ENCODE measurements around the gene TRPM7. TPM values are rescaled to one million over a fixed set of nuclear protein-coding genes. Genes with fewer than 3 reads are reported as not detected.

Gene TRPM7
- total and polyA plus RNA-seq, 2 of the 8 experiments (the other 6 are each of a cell fraction or from before 2014, with no cell fraction given): 7.5 to 33.2 TPM

DNA sequence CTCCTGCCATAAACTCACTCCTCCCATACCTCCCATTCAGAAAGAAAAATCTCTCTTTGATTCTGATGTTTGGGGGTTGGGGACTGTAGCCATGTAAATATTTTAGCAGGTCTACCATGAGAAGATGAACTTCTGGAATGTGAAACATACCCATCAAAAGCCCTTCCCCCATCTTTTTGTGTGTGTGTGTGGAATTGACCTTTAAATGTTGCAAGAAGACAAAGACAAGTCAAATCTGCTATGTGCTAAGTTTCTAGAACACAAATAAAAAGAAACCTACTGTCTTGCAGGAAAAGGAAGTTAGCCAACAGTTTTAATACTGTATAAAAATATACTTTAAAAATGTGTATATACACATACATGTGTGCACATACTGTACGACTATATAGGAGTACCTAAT is 110.4 kb downstream of the TRPM7 start:
- Histone ChIP-seq H3K36me3 (ENCODE audit: control insufficient read depth in 2 of 4, insufficient read depth in 4 of 4, low read length in 3 of 4) (peaks cover 0 to 53% (median 22%) of the 10 kb centered on the region in 4 experiments; a peak in 6 of 8 replicates), H2BK120ac (replicated peaks; ENCODE audit: low read depth, low read length) (no peak overlapping the region), H3K4me1 (replicated peaks in 1 of 4; ENCODE audit: control insufficient read depth in 3 of 4, insufficient read depth in 4 of 4, low read length in 3 of 4) (no peaks in the 10 kb centered on the region), H4K5ac (ENCODE audit: insufficient read length, low read depth, low read length) (no peak overlapping the region), H3K4ac (replicated peaks; ENCODE audit: insufficient read length, low read depth, low read length) (no peak overlapping the region), H3K9ac (replicated peaks in 1 of 4; ENCODE audit: extremely low read depth in 1 of 4, low read depth in 3 of 4, low read length in 3 of 4) (no peak overlapping the region), H3K14ac (ENCODE audit: insufficient read length) (no peak overlapping the region), H3K4me2 (ENCODE audit: insufficient read depth in 1 of 2, low read depth in 2 of 2, low read length in 2 of 2) (no peak overlapping the region), H4K20me1 (replicated peaks in 1 of 2; ENCODE audit: control insufficient read depth in 1 of 2, insufficient read depth in 2 of 2, low read length in 2 of 2) (no peaks in the 10 kb centered on the region), H2BK20ac (ENCODE audit: low read length) (no peak overlapping the region), H3K27me3 (replicated peaks in 1 of 4; ENCODE audit: control insufficient read depth in 3 of 4, extremely low read depth in 1 of 4, insufficient read depth in 3 of 4, low read length in 3 of 4) (no peaks in the 10 kb centered on the region), H4K91ac (replicated peaks; ENCODE audit: insufficient read length, low read length) (no peak overlapping the region), H4K8ac (ENCODE audit: extremely low read depth, insufficient read depth, low read length) (no peak overlapping the region), H2BK15ac (ENCODE audit: low read length) (no peak overlapping the region), H3K9me3 (ENCODE audit: insufficient read depth in 2 of 2, low read depth in 1 of 2, low read length in 1 of 2) (no peaks in the 10 kb centered on the region), H3K23me2 (ENCODE audit: low read depth, low read length) (no peaks in the 10 kb centered on the region), H3K79me2 (ENCODE audit: control insufficient read depth in 1 of 2, insufficient read depth in 2 of 2, low read length in 2 of 2) (no peaks in the 10 kb centered on the region), H2AK5ac (ENCODE audit: low read depth, low read length) (no peak overlapping the region), H3K18ac (ENCODE audit: extremely low read depth, low read length) (no peak overlapping the region), H3K23ac (ENCODE audit: insufficient read length) (no peak overlapping the region), H2AFZ (ENCODE audit: low read length) (no peak overlapping the region), H3K27ac (ENCODE audit: low read depth, low read length) (no peak overlapping the region), H3K79me1 (ENCODE audit: low read depth, low read length) (no peaks in the 10 kb centered on the region), H3K56ac (replicated peaks; ENCODE audit: insufficient read length, low read depth, low read length) (no peak overlapping the region), H2BK12ac (ENCODE audit: low read depth, low read length) (no peak overlapping the region), H3K4me3 (ENCODE audit: extremely low read depth in 1 of 4, insufficient read depth in 2 of 4, low read depth in 3 of 4, low read length in 4 of 4) (no peak overlapping the region), H2BK5ac (ENCODE audit: low read depth, low read length) (no peak overlapping the region)
- FAIRE-seq (no peak), DNase-seq (ENCODE audit: low read depth in 1 of 2, low spot score in 2 of 2) (no peak)
- no peak for TF ChIP-seq BCL11A (IDR thresholded peaks at IDR 0.05; ENCODE audit: low read depth in 2 of 2, low read length in 2 of 2)
- TF ChIP-seq FOSL1 (IDR thresholded peaks at IDR 0.05; ENCODE audit: insufficient read depth, low read depth, low read length): no peak
- no peak for TF ChIP-seq YY1 (IDR thresholded peaks at IDR 0.05; ENCODE audit: low read depth, low read length)
- no peak for TF ChIP-seq RFX5 (IDR thresholded peaks at IDR 0.05; ENCODE audit: borderline replicate concordance, low read depth, low read length)
- TF ChIP-seq JUN (IDR thresholded peaks at IDR 0.05; ENCODE audit: low read depth, low read length): no peak
- TF ChIP-seq POU5F1 (IDR thresholded peaks at IDR 0.05; ENCODE audit: low read depth, low read length): no peak
- TF ChIP-seq HDAC6 (IDR thresholded peaks at IDR 0.05; ENCODE audit: low read depth, low read length): no peak
- TF ChIP-seq KDM1A (IDR thresholded peaks at IDR 0.05; ENCODE audit: borderline replicate concordance, low read length): no peak
- TF ChIP-seq CTBP2 (IDR thresholded peaks at IDR 0.05; ENCODE audit: borderline replicate concordance, insufficient read depth, insufficient read length, low read length): no peak
- TF ChIP-seq USF2 (IDR thresholded peaks at IDR 0.05; ENCODE audit: low read length): no peak
- no peak for TF ChIP-seq SIRT6 (IDR thresholded peaks at IDR 0.05; ENCODE audit: low read length)
- TF ChIP-seq TBP (IDR thresholded peaks at IDR 0.05; ENCODE audit: low read depth, low read length): no peak
- WGBS, 2 experiments (ENCODE audit: extremely low coverage in 1 of 2, insufficient coverage in 1 of 2, insufficient read length in 1 of 2, insufficient replicate concordance in 2 of 2, low coverage in 1 of 2, low lambda C conversion rate in 2 of 2, missing lambda C conversion rate in 1 of 2): 84% methylated on average over 1 of the region's 1 CpG; no CpG with 5 or more reads in 1 of the 2 experiments
- ChIA-PET CTCF (ENCODE audit: partially characterized antibody) (no interaction called here), POLR2A (ENCODE audit: partially characterized antibody) (no interaction called here)

Data from H1 (cell line).